GM18511 (cell line): Measurements from ENCODE around the gene WDR59.
"Not testable (repeated sequence)": the region's sequence is repeated elsewhere in the genome, so short reads cannot be mapped to it uniquely, and the experiment has no call there.

Experiments
- ATAC-seq: cut with Tn5 transposase; IDR thresholded peaks from one replicate; pipeline ENCODE4 v1.9.1; 2021; ENCODE audit warnings: mild to moderate bottlenecking, moderate library complexity; ENCODE audit not compliant: unreplicated experiment

The WDR59 gene

GRCh38 chr16:74984529-74985296 is at the start of gene WDR59:
TSS of gene WDR59 (minus strand) at chr16:74985123. CDS start at chr16:74985017, 106 bp downstream.
- ATAC-seq: peak; percentile 100

- ATAC-seq: no peak
These were observed 47.7 kb upstream of the WDR59 start for GRCh38 chr16:75032655-75033054.

GRCh38 chr16:75029854-75030253 is 44.9 kb upstream of the WDR59 start:
- no peak for ATAC-seq

GRCh38 chr16:75028544-75029135 is 43.7 kb upstream of the WDR59 start:
- no peak for ATAC-seq

- no peak for ATAC-seq
These were observed 42.8 kb upstream of the WDR59 start for GRCh38 chr16:75027520-75028300.

- no peak for ATAC-seq
These were observed 42.0 kb upstream of the WDR59 start for GRCh38 chr16:75026892-75027391.

- ATAC-seq: not testable (repeated sequence)
These were observed 41.4 kb upstream of the WDR59 start for GRCh38 chr16:75026239-75026891.

- ATAC-seq: no peak
These were observed 40.8 kb upstream of the WDR59 start for GRCh38 chr16:75025761-75026160.

- ATAC-seq: no peak
These were observed 39.7 kb upstream of the WDR59 start for GRCh38 chr16:75024594-75024993.

GRCh38 chr16:75024182-75024581 is 39.3 kb upstream of the WDR59 start:
- no peak for ATAC-seq

GRCh38 chr16:75023009-75023408 is 38.1 kb upstream of the WDR59 start:
- no peak for ATAC-seq

- no peak for ATAC-seq
These were observed 37.6 kb upstream of the WDR59 start for GRCh38 chr16:75022567-75022966.

GRCh38 chr16:75021410-75021809 is 36.5 kb upstream of the WDR59 start:
- no peak for ATAC-seq

- no peak for ATAC-seq
These were observed 34.7 kb upstream of the WDR59 start for GRCh38 chr16:75019586-75019985.

- ATAC-seq: peak; percentile 55
These were observed 34.1 kb upstream of the WDR59 start for GRCh38 chr16:75019007-75019406.

GRCh38 chr16:75017670-75018525 is 33.0 kb upstream of the WDR59 start:
- no peak for ATAC-seq

GRCh38 chr16:75016451-75017081 is 31.6 kb upstream of the WDR59 start:
- ATAC-seq: not testable (repeated sequence)

- ATAC-seq: no peak
These were observed 29.4 kb upstream of the WDR59 start for GRCh38 chr16:75014318-75014717.

- not testable (repeated sequence) for ATAC-seq
These were observed 28.2 kb upstream of the WDR59 start for GRCh38 chr16:75013123-75013522.
